Measurements from ENCODE around the gene VAMP2. TPM values are rescaled to one million over a fixed set of nuclear protein-coding genes. Genes with fewer than 3 reads are reported as not detected.
A peak's percentile ranks its signal among the peaks of the same experiment; 100 is the strongest.

VAMP2 gene
- total and polyA plus RNA-seq, 9 of the 15 experiments (the other 6 are each of a cell fraction or from before 2014, with no cell fraction given) = 2.3 to 31.8 (median 6.0) TPM

DNA sequence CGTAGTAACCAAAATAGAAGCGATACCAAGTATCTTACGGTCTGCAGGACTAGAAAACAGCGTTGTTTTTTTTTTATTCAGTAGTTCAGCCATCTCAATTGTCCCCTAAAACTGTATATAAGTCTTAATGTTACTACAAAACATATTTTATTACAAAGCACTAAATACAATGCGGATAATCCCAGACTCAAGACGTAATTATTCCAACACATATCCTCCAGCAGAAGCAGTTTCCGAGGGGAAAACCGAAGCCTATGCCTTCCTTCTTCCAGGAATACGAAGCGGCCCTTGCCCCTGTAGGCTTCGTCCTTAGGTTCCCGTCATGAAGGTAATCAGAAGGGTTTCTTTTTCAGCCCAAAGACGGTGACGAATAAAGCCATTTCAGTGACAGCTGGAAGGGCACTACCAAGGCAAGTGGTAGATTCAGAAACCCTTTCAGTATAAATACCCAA is 11.1 kb upstream of the VAMP2 start (continued):
- TF ChIP-seq, protein P1, sequence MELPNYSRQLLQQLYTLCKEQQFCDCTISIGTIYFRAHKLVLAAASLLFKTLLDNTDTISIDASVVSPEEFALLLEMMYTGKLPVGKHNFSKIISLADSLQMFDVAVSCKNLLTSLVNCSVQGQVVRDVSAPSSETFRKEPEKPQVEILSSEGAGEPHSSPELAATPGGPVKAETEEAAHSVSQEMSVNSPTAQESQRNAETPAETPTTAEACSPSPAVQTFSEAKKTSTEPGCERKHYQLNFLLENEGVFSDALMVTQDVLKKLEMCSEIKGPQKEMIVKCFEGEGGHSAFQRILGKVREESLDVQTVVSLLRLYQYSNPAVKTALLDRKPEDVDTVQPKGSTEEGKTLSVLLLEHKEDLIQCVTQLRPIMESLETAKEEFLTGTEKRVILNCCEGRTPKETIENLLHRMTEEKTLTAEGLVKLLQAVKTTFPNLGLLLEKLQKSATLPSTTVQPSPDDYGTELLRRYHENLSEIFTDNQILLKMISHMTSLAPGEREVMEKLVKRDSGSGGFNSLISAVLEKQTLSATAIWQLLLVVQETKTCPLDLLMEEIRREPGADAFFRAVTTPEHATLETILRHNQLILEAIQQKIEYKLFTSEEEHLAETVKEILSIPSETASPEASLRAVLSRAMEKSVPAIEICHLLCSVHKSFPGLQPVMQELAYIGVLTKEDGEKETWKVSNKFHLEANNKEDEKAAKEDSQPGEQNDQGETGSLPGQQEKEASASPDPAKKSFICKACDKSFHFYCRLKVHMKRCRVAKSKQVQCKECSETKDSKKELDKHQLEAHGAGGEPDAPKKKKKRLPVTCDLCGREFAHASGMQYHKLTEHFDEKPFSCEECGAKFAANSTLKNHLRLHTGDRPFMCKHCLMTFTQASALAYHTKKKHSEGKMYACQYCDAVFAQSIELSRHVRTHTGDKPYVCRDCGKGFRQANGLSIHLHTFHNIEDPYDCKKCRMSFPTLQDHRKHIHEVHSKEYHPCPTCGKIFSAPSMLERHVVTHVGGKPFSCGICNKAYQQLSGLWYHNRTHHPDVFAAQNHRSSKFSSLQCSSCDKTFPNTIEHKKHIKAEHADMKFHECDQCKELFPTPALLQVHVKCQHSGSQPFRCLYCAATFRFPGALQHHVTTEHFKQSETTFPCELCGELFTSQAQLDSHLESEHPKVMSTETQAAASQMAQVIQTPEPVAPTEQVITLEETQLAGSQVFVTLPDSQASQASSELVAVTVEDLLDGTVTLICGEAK (IDR thresholded peaks at IDR 0.05) = peak; percentile 66; the same call in 1 of the 2 replicates
- TF ChIP-seq, protein P1 (CRISPR knock-in tag; IDR thresholded peaks at IDR 0.05) = no peak
- TF ChIP-seq MAFK (IDR thresholded peaks at IDR 0.05; ENCODE audit: low read length) (peak; percentile 80), FOSL1 (tag; conservative IDR thresholded peaks at IDR 0.05) (0 out of 2 replicates have a peak, but pooled peaks have one; percentile 3)
- TF ChIP-seq, protein P2, sequence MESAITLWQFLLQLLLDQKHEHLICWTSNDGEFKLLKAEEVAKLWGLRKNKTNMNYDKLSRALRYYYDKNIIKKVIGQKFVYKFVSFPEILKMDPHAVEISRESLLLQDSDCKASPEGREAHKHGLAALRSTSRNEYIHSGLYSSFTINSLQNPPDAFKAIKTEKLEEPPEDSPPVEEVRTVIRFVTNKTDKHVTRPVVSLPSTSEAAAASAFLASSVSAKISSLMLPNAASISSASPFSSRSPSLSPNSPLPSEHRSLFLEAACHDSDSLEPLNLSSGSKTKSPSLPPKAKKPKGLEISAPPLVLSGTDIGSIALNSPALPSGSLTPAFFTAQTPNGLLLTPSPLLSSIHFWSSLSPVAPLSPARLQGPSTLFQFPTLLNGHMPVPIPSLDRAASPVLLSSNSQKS (CRISPR knock-in tag; IDR thresholded peaks at IDR 0.05) = no peak
